ENCODE data around the gene ACTA2. TPM values are rescaled to one million over a fixed set of nuclear protein-coding genes. Genes with fewer than 3 reads are reported as not detected.
A peak's percentile ranks its signal among the peaks of the same experiment; 100 is the strongest.

ACTA2 gene
- total and polyA plus RNA-seq, 2 donors (not counting 1 experiment from before 2014, with no cell fraction given): 1.8 to 3.7 TPM

DNA sequence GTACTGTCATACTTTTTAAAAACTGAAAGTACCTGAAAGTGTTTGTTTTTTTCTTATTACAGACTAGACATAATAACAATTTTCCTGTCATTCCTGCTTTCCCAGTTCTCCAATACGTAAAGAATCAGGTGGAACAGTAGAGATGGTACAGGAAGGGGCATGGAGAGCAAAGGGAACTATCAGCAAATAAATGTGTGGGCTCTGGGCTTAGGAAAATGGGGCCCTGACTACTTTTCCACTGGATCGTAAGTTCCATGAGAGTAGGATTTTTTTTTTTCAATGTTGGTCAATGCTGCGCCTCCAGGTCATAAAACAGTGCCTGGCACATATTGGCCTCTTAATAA is 22.8 kb upstream of the ACTA2 start:
- TF ChIP-seq CTCF (IDR thresholded peaks at IDR 0.05): no peak
- TF ChIP-seq EZH2 (IDR thresholded peaks at IDR 0.05; ENCODE audit: borderline replicate concordance, insufficient read depth, low read depth, low read length, poor library complexity, severe bottlenecking): no peak
- Histone ChIP-seq H3K9me3 (ENCODE audit: control extremely low read depth in 1 of 3, control insufficient read depth in 2 of 3, insufficient read depth in 1 of 3, low read length in 2 of 3) (no peaks in the 10 kb centered on the region), H3K4me2 (replicated peaks; ENCODE audit: low read depth, low read length, poor library complexity, severe bottlenecking) (peak overlapping the region; percentile 69), H3K27me3 (replicated peaks in 1 of 4; ENCODE audit: control extremely low read depth in 1 of 4, control insufficient read depth in 3 of 4, insufficient read depth in 4 of 4, low read length in 3 of 4) (no peaks in the 10 kb centered on the region), H3K79me2 (ENCODE audit: control insufficient read depth, insufficient read depth, low read length) (no peaks in the 10 kb centered on the region), H3K9ac (ENCODE audit: low read length) (peak overlapping the region; percentile 71), H4K20me1 (ENCODE audit: control insufficient read depth, insufficient read depth, low read length, poor library complexity, severe bottlenecking) (no peaks in the 10 kb centered on the region), H2AFZ (ENCODE audit: insufficient read depth, low read depth, low read length, poor library complexity, severe bottlenecking) (peak overlapping the region; percentile 77), H3K27ac (ENCODE audit: low read length in 2 of 2) (peak overlapping the region in 1 of 2 donors; percentile 70), H3K4me3 (ENCODE audit: control extremely low read depth in 1 of 5, extremely low read depth in 1 of 5, insufficient read depth in 1 of 5, low read depth in 2 of 5, low read length in 4 of 5) (peak overlapping the region; percentile 37 to 83 (median 72)), H3K36me3 (replicated peaks in 1 of 2; ENCODE audit: control extremely low read depth in 1 of 2, control insufficient read depth in 1 of 2, extremely low read depth in 1 of 2, insufficient read depth in 2 of 2, low read length in 1 of 2) (no peaks in the 10 kb centered on the region), H3K4me1 (ENCODE audit: control insufficient read depth in 2 of 2, insufficient read depth in 2 of 2, low read length in 2 of 2) (peaks cover 8 to 9% of the 10 kb centered on the region in 2 donors)
- H3K9me3 Mint-ChIP-seq (ENCODE audit: insufficient read depth): no peaks in the 10 kb centered on the region
- peak overlapping the region; percentile 93 for H3K4me3 Mint-ChIP-seq
- ChIA-PET POLR2A (no interaction called here), CTCF (interaction anchor here (0.7 to 2.1 kb wide), 4 partner anchors 12 to 422 kb away, joined by 3 to 8 read pairs (median 6); no protein-coding TSS in a partner anchor)
- DNase-seq (no peak), ATAC-seq (ENCODE audit: low read depth) (no peak)
- intact Hi-C loops (cut with micrococcal nuclease): loop anchor here (2.0 kb wide), 1 partner anchor 13 kb away; no protein-coding TSS in a partner anchor
- 88% methylated on average over 2 of the region's 3 CpGs for WGBS (ENCODE audit: insufficient coverage)
- peak overlapping the region; percentile 91 for H3K27ac Mint-ChIP-seq
- H3K4me1 Mint-ChIP-seq: peaks cover 14% of the 10 kb centered on the region
- H3K27me3 Mint-ChIP-seq: no peaks in the 10 kb centered on the region

GRCh38 chr10:88974446-88975376 is 22.1 kb upstream of the ACTA2 start:
- POLR2A ChIA-PET: no interaction called here
- WGBS (ENCODE audit: insufficient coverage): 0% methylated on average over 3 of the region's 7 CpGs
- peak overlapping the region; percentile 69 for H3K4me2 ChIP-seq (replicated peaks; ENCODE audit: low read depth, low read length, poor library complexity, severe bottlenecking)

More at GRCh38 chr10:88974446-88975376, 22.1 kb upstream of the ACTA2 start:
- H3K27ac Mint-ChIP-seq: peak overlapping the region; percentile 91
- Histone ChIP-seq H3K4me3 (ENCODE audit: control extremely low read depth in 1 of 5, extremely low read depth in 1 of 5, insufficient read depth in 1 of 5, low read depth in 2 of 5, low read length in 4 of 5) (peak overlapping the region; percentile 37 to 83 (median 72)), H3K36me3 (replicated peaks in 1 of 2; ENCODE audit: control extremely low read depth in 1 of 2, control insufficient read depth in 1 of 2, extremely low read depth in 1 of 2, insufficient read depth in 2 of 2, low read length in 1 of 2) (no peaks in the 10 kb centered on the region), H3K27ac (ENCODE audit: low read length in 2 of 2) (peak overlapping the region in 1 of 2 donors; percentile 70), H3K4me1 (ENCODE audit: control insufficient read depth in 2 of 2, insufficient read depth in 2 of 2, low read length in 2 of 2) (peaks cover 8 to 9% of the 10 kb centered on the region in 2 donors), H3K9ac (ENCODE audit: low read length) (peak overlapping the region; percentile 71), H3K9me3 (ENCODE audit: control extremely low read depth in 1 of 3, control insufficient read depth in 2 of 3, insufficient read depth in 1 of 3, low read length in 2 of 3) (no peaks in the 10 kb centered on the region), H4K20me1 (ENCODE audit: control insufficient read depth, insufficient read depth, low read length, poor library complexity, severe bottlenecking) (no peaks in the 10 kb centered on the region), H2AFZ (ENCODE audit: insufficient read depth, low read depth, low read length, poor library complexity, severe bottlenecking) (peak overlapping the region; percentile 77), H3K79me2 (ENCODE audit: control insufficient read depth, insufficient read depth, low read length) (no peaks in the 10 kb centered on the region), H3K27me3 (replicated peaks in 1 of 4; ENCODE audit: control extremely low read depth in 1 of 4, control insufficient read depth in 3 of 4, insufficient read depth in 4 of 4, low read length in 3 of 4) (no peaks in the 10 kb centered on the region)
- H3K9me3 Mint-ChIP-seq (ENCODE audit: insufficient read depth): no peaks in the 10 kb centered on the region
- DNase-seq (peak; percentile 52), ATAC-seq (ENCODE audit: low read depth) (peak; percentile 36)
- peak overlapping the region; percentile 93 for H3K4me3 Mint-ChIP-seq
- TF ChIP-seq EZH2 (IDR thresholded peaks at IDR 0.05; ENCODE audit: borderline replicate concordance, insufficient read depth, low read depth, low read length, poor library complexity, severe bottlenecking) (no peak), CTCF (IDR thresholded peaks at IDR 0.05) (no peak)
- intact Hi-C loops (cut with micrococcal nuclease): loop anchor here (2.0 kb wide), 1 partner anchor 14 kb away; no protein-coding TSS in a partner anchor
- H3K4me1 Mint-ChIP-seq: peaks cover 14% of the 10 kb centered on the region
- CTCF ChIA-PET: interaction anchor here (0.7 to 2.1 kb wide), 4 partner anchors 13 to 421 kb away, joined by 3 to 8 read pairs (median 6); no protein-coding TSS in a partner anchor
- no peaks in the 10 kb centered on the region for H3K27me3 Mint-ChIP-seq
